Right lobe of liver (tissue), 6 donors: ENCODE results near the gene CD3G. TPM values are rescaled to one million over a fixed set of nuclear protein-coding genes. Genes with fewer than 3 reads are reported as not detected.
"Not testable (repeated sequence)": the region's sequence is repeated elsewhere in the genome, so short reads cannot be mapped to it uniquely, and the experiment has no call there.

Experiments
- ATAC-seq, 4 donors: fragments of 200-7000 bp; cut with Tn5 transposase; one replicate each; pipeline ENCODE4 v1.9.1; 2020; ENCODE audit warnings: mild to moderate bottlenecking in 4 of 4, moderate library complexity in 4 of 4
- DNase-seq, 3 donors: peaks; one replicate each; pipeline ENCODE4 v3.0.0-alpha.2; 2020
- H3K27ac ChIP-seq, 3 donors: fragments of 200-600 bp; one replicate each; pipeline ENCODE4 v1.8.0; 2022
- H3K27me3 ChIP-seq, 2 donors: fragments of 200-600 bp; one replicate each; pipeline ENCODE4 v1.8.0; 2022
- H3K36me3 ChIP-seq, 4 donors: fragments of 200-600 bp; sonication (generic) in 1 of 4; one replicate each; pipeline versions ENCODE4 v1.5.1 to v1.8.0; 2017 to 2022; ENCODE audit warnings: control low read depth in 1 of 4
- H3K4me1 ChIP-seq, 4 donors: fragments of 200-600 bp; sonication (generic) in 1 of 4; one replicate each; pipeline versions ENCODE4 v1.5.1 to v1.8.0; 2017 to 2022; ENCODE audit warnings: control low read depth in 1 of 4
- H3K4me3 ChIP-seq, 3 donors: fragments of 200-600 bp; one replicate each; pipeline ENCODE4 v1.8.0; 2022
- H3K9me3 ChIP-seq, 4 donors: fragments of 200-600 bp; sonication (generic) in 1 of 4; one replicate each; pipeline versions ENCODE4 v1.5.1 to v1.8.0; 2017 to 2022; ENCODE audit warnings: control low read depth in 1 of 4
- POLR2A ChIP-seq: fragments of 450-650 bp; IDR thresholded peaks from one replicate; pipeline ENCODE4 v1.6.1; 2017; ENCODE audit warnings: antibody characterized with exemption, mild to moderate bottlenecking
- WGBS: methylation state at CpG from one replicate; pipeline ENCODE4 v1.1.6; 2018; ENCODE audit warnings: low coverage, low lambda C conversion rate; ENCODE audit not compliant: insufficient coverage; ENCODE audit errors: missing lambda C conversion rate; 5-methylcytosine and 5-hydroxymethylcytosine counted together
- intact Hi-C, 2 donors: fragments of 100-400 bp; cut with DNase I; formaldehyde crosslinking; loops; one replicate each; pipeline versions ENCODE4 v1.11.2 to v1.14.1; 2022
- total RNA-seq, 6 experiments: library from RNA; depleted of rRNA in 2 of 6; stranded (reverse); fragments of >200 nt in 2 of 6; fragmentation: NEBNext Ultra II Directional in 3 of 6; extraction: Animal tissue kit (Norgen Biotek cat#: 25700) in 3 of 6; gene quantifications; one replicate each; pipeline versions ENCODE4 v1.1.0 to v1.2.4, GENCODE V29; 2016 to 2023
- TF ChIP-seq, protein P1 (sequence below), 4 donors: fragments of 200-600 bp in 3 of 4; fragments of 450-650 bp in 1 of 4; IDR thresholded peaks; one replicate each; pipeline versions ENCODE4 v1.5.1 to v1.8.0; 2016 to 2022; ENCODE audit warnings: antibody characterized with exemption in 4 of 4, mild to moderate bottlenecking in 2 of 4
- donor health status: DM: no; HTN: yes; CAD: no.
- donor health status: DM: no; HTN: no; CAD: no.
- donor health status: DM: no; HTN: no; CAD: no.
- donor health status: DM: no; HTN: yes; CAD: no.
- donor health status: DM: no; HTN: yes; CAD: no.

The CD3G gene
- total RNA-seq, 6 experiments from 2014 or later, result 0.27 to 1.7 (median 0.36) TPM

GRCh38 chr11:118397448-118397847, 53.3 kb downstream of the CD3G start:
- intact Hi-C loops, result no loop called here
- H3K4me1 ChIP-seq, result peaks cover 0 to 7% (median 1%) of the 10 kb centered on the region in 4 donors
- TF ChIP-seq POLR2A, result no peak
- TF ChIP-seq, protein P1, sequence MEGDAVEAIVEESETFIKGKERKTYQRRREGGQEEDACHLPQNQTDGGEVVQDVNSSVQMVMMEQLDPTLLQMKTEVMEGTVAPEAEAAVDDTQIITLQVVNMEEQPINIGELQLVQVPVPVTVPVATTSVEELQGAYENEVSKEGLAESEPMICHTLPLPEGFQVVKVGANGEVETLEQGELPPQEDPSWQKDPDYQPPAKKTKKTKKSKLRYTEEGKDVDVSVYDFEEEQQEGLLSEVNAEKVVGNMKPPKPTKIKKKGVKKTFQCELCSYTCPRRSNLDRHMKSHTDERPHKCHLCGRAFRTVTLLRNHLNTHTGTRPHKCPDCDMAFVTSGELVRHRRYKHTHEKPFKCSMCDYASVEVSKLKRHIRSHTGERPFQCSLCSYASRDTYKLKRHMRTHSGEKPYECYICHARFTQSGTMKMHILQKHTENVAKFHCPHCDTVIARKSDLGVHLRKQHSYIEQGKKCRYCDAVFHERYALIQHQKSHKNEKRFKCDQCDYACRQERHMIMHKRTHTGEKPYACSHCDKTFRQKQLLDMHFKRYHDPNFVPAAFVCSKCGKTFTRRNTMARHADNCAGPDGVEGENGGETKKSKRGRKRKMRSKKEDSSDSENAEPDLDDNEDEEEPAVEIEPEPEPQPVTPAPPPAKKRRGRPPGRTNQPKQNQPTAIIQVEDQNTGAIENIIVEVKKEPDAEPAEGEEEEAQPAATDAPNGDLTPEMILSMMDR (IDR thresholded peaks at IDR 0.05), result no peak
- peaks cover 3 to 49% (median 20%) of the 10 kb centered on the region in 4 donors for H3K36me3 ChIP-seq
- DNase-seq, result no peak
- no peak overlapping the region for H3K4me3 ChIP-seq
- no peaks in the 10 kb centered on the region for H3K27me3 ChIP-seq
- no peak for ATAC-seq
- H3K9me3 ChIP-seq, result no peaks in the 10 kb centered on the region
- H3K27ac ChIP-seq, result no peak overlapping the region

- 35% methylated on average over 3 of the region's 3 CpGs for WGBS
- peaks cover 0 to 34% (median 11%) of the 10 kb centered on the region in 4 donors for H3K36me3 ChIP-seq
- intact Hi-C loops, result no loop called here
- no peak overlapping the region for H3K4me3 ChIP-seq
- TF ChIP-seq, protein P1 (IDR thresholded peaks at IDR 0.05), result no peak
- TF ChIP-seq POLR2A, result no peak
- no peak overlapping the region for H3K27ac ChIP-seq
- DNase-seq, result no peak
- no peaks in the 10 kb centered on the region for H3K9me3 ChIP-seq
- peaks cover 0 to 23% (median 7%) of the 10 kb centered on the region in 4 donors for H3K4me1 ChIP-seq
- no peak for ATAC-seq
- no peaks in the 10 kb centered on the region for H3K27me3 ChIP-seq
Observed at GRCh38 chr11:118398791-118399559, 54.8 kb downstream of the CD3G start.

DNA sequence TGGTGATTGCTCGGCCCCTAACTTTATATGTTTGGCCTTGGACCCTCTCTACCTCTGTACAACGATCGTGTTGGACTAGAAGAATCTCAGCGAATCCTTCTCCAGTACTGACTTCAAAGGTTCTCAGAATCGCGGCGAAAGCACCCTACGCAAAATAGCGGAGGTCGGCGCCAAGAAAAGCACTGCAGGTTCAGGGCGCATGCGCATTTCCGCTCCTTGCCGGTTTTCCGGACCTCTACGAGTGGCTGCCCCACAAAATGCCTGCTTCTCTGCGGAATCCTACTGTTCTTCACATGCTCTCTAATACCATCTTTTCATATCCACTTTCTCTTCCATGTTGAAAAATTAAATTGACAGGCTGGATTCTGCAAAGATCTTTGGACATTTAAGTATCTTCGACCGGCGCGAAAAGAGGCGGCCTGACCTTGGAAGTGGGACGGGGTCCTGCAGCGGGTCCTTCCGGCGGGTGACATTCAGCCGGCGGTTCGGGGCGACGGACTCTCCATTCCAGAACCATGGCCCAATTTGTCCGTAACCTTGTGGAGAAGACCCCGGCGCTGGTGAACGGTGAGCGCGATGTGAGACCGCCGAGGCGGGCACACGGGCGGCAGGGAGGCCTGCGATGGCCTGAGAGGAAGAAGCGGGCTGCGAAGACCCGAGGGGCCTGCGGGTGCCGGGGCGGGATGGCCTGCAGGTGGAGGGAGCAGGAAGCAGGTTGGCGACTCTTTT, 57.2 kb downstream of the CD3G start, which contains the start of gene ATP5MG:
ATP5MG (plus strand) TSS at position 456 of the 729 bp plus-strand sequence; CDS start at position 516, 60 bp downstream.
- TF ChIP-seq POLR2A, result peak; percentile 62
- TF ChIP-seq, protein P1 (IDR thresholded peaks at IDR 0.05), result no peak
- H3K27me3 ChIP-seq, result no peaks in the 10 kb centered on the region
- peak within 1 kb of the TSS; percentile 77 to 89 (median 79) for H3K4me3 ChIP-seq
- ATAC-seq (peak; percentile 78 to 87 (median 82)), DNase-seq (peak; percentile 91 to 92 (median 92))
- H3K4me1 ChIP-seq, result peaks cover 0 to 24% (median 8%) of the 10 kb centered on the region in 4 donors
- peaks cover 0 to 24% (median 0%) of the 10 kb centered on the region in 4 donors for H3K36me3 ChIP-seq
- WGBS, result 0% methylated on average over 29 of the region's 51 CpGs
- intact Hi-C loops, result loop anchor here in 1 of 2 donors (10.0 kb wide), 1 partner anchor 73 kb away; no protein-coding TSS in a partner anchor
- no peaks in the 10 kb centered on the region for H3K9me3 ChIP-seq
- H3K27ac ChIP-seq, result peak within 1 kb of the TSS; percentile 82 to 92 (median 84)

- H3K36me3 ChIP-seq, result peaks cover 0 to 25% (median 0%) of the 10 kb centered on the region in 4 donors
- no peaks in the 10 kb centered on the region for H3K27me3 ChIP-seq
- H3K27ac ChIP-seq, result peak overlapping the region; percentile 82 to 92 (median 84)
- intact Hi-C loops, result loop anchor here in 1 of 2 donors (10.0 kb wide), 1 partner anchor 73 kb away; no protein-coding TSS in a partner anchor
- TF ChIP-seq POLR2A, result no peak
- TF ChIP-seq, protein P1 (IDR thresholded peaks at IDR 0.05), result no peak
- WGBS, result under 1% methylated on average over 22 of the region's 22 CpGs
- H3K4me3 ChIP-seq, result peak overlapping the region; percentile 77 to 89 (median 79)
- DNase-seq, result no peak
- peak; percentile 35 to 68 (median 52) for ATAC-seq
- no peaks in the 10 kb centered on the region for H3K9me3 ChIP-seq
- peaks cover 0 to 24% (median 8%) of the 10 kb centered on the region in 4 donors for H3K4me1 ChIP-seq
Observed at GRCh38 chr11:118401880-118402590, 57.9 kb downstream of the CD3G start.

GRCh38 chr11:118402594-118402993, 58.5 kb downstream of the CD3G start:
- not testable (repeated sequence) for H3K9me3 ChIP-seq, DNase-seq, H3K27me3 ChIP-seq, ATAC-seq
- H3K27ac ChIP-seq, result peak overlapping the region; percentile 3 to 92 (median 84)
- H3K4me1 ChIP-seq, result peaks cover 0 to 24% (median 8%) of the 10 kb centered on the region in 4 donors
- intact Hi-C loops, result loop anchor here in 1 of 2 donors (10.0 kb wide), 1 partner anchor 72 kb away; no protein-coding TSS in a partner anchor
- WGBS, result 50% methylated on average over 2 of the region's 7 CpGs
- H3K4me3 ChIP-seq, result peak overlapping the region; percentile 77 to 89 (median 79)
- H3K36me3 ChIP-seq, result peaks cover 0 to 25% (median 0%) of the 10 kb centered on the region in 4 donors
